Spinal cord (tissue), 10 donors: ENCODE data around the gene SLC47A1. TPM values are rescaled to one million over a fixed set of nuclear protein-coding genes. Genes with fewer than 3 reads are reported as not detected.
"Not testable (repeated sequence)": the region's sequence is repeated elsewhere in the genome, so short reads cannot be mapped to it uniquely, and the experiment has no call there.

Experiments
- DNase-seq, 6 donors: peaks; one replicate each; pipeline versions ENCODE4 v3.0.0 to v3.0.0-alpha.2; 2013 to 2015; ENCODE audit warnings: low spot score in 6 of 6, low read depth in 4 of 6
- H3K27ac ChIP-seq: one replicate; pipeline ENCODE4 v1.5.1; 2013; ENCODE audit warnings: low read depth, low read length, control low read depth
- H3K27me3 ChIP-seq: one replicate; pipeline ENCODE4 v1.6.1; 2013; ENCODE audit warnings: low read length; ENCODE audit not compliant: control insufficient read depth, insufficient read depth
- H3K36me3 ChIP-seq: one replicate; pipeline ENCODE4 v1.6.1; 2013; ENCODE audit warnings: low read length; ENCODE audit not compliant: control insufficient read depth, insufficient read depth
- H3K4me1 ChIP-seq: one replicate; pipeline ENCODE4 v1.6.1; 2013; ENCODE audit warnings: low read length; ENCODE audit not compliant: control insufficient read depth, insufficient read depth
- H3K4me3 ChIP-seq: one replicate; pipeline ENCODE4 v1.5.1; 2013; ENCODE audit warnings: low read depth, low read length, control low read depth
- H3K9me3 ChIP-seq: one replicate; pipeline ENCODE4 v1.6.1; 2013; ENCODE audit warnings: low read length; ENCODE audit not compliant: control insufficient read depth, insufficient read depth
- WGBS: methylation state at CpG from one replicate; pipeline ENCODE4 v1.1.5; 2013; ENCODE audit warnings: missing lambda C conversion rate; ENCODE audit not compliant: insufficient coverage; 5-methylcytosine and 5-hydroxymethylcytosine counted together
- polyA plus RNA-seq, 2 donors: library from polyadenylated mRNA; unstranded; fragments of 120-200 nt; gene quantifications; one replicate each; pipeline ENCODE4 v1.2.1, GENCODE V29; 2013; ENCODE audit not compliant: insufficient read length in 2 of 2
- total RNA-seq, 2 donors: library from RNA; depleted of rRNA in 1 of 2; stranded (reverse); fragments of 120-200 nt in 1 of 2; fragments of >200 nt in 1 of 2; gene quantifications; one replicate each; pipeline versions ENCODE4 v1.2.3 to v1.2.4, GENCODE V29; 2013 to 2014
- donor health status: healthy.

SLC47A1 gene
- total and polyA plus RNA-seq, 4 donors, result 3.2 to 202 (median 44.7) TPM

- peak overlapping the region; percentile 33 for H3K4me3 ChIP-seq
- DNase-seq, H3K36me3 ChIP-seq, H3K9me3 ChIP-seq, H3K27me3 ChIP-seq, H3K27ac ChIP-seq: not testable (repeated sequence)
- 88% methylated on average over 13 of the region's 17 CpGs for WGBS
- peaks cover 14% of the 10 kb centered on the region for H3K4me1 ChIP-seq
These were observed 46.9 kb downstream of the SLC47A1 start for GRCh38 chr17:19580566-19580920.

- not testable (repeated sequence) for H3K27me3 ChIP-seq, DNase-seq, H3K36me3 ChIP-seq, H3K9me3 ChIP-seq, H3K27ac ChIP-seq, H3K4me3 ChIP-seq
- H3K4me1 ChIP-seq, result peaks cover 14% of the 10 kb centered on the region
- WGBS, result 94% methylated on average over 10 of the region's 13 CpGs
These were observed 48.5 kb downstream of the SLC47A1 start for GRCh38 chr17:19582152-19582551.

GRCh38 chr17:19583871-19584270 is 50.2 kb downstream of the SLC47A1 start:
- no peak overlapping the region for H3K4me3 ChIP-seq
- DNase-seq, result no peak
- H3K9me3 ChIP-seq, result no peaks in the 10 kb centered on the region
- no peaks in the 10 kb centered on the region for H3K36me3 ChIP-seq
- peaks cover 3% of the 10 kb centered on the region for H3K27me3 ChIP-seq
- peaks cover 12% of the 10 kb centered on the region for H3K4me1 ChIP-seq
- 100% methylated on average over 2 of the region's 8 CpGs for WGBS
- H3K27ac ChIP-seq, result no peak overlapping the region

GRCh38 chr17:19590451-19590850 is 56.8 kb downstream of the SLC47A1 start:
- no peaks in the 10 kb centered on the region for H3K4me1 ChIP-seq

GRCh38 chr17:19590912-19591551 is 57.4 kb downstream of the SLC47A1 start:
- Histone ChIP-seq H3K27me3 (no peaks in the 10 kb centered on the region), H3K36me3 (no peaks in the 10 kb centered on the region), H3K4me1 (no peaks in the 10 kb centered on the region), H3K27ac (no peak overlapping the region), H3K4me3 (no peak overlapping the region), H3K9me3 (no peaks in the 10 kb centered on the region)
- no peak for DNase-seq
- 72% methylated on average over 2 of the region's 8 CpGs for WGBS

More at GRCh38 chr17:19590451-19590850, 56.8 kb downstream of the SLC47A1 start:
- 94% methylated on average over 5 of the region's 9 CpGs for WGBS
- H3K27ac ChIP-seq, result no peak overlapping the region
- H3K27me3 ChIP-seq, result no peaks in the 10 kb centered on the region
- H3K9me3 ChIP-seq, result no peaks in the 10 kb centered on the region
- no peak for DNase-seq
- no peaks in the 10 kb centered on the region for H3K36me3 ChIP-seq
- no peak overlapping the region for H3K4me3 ChIP-seq

- no peaks in the 10 kb centered on the region for H3K27me3 ChIP-seq
- no peak for DNase-seq
- no peaks in the 10 kb centered on the region for H3K36me3 ChIP-seq
- H3K4me1 ChIP-seq, result no peaks in the 10 kb centered on the region
- H3K9me3 ChIP-seq, result no peaks in the 10 kb centered on the region
- no peak overlapping the region for H3K4me3 ChIP-seq
- WGBS, result 86% methylated on average over 4 of the region's 4 CpGs
- H3K27ac ChIP-seq, result no peak overlapping the region
These were observed 58.7 kb downstream of the SLC47A1 start for GRCh38 chr17:19592316-19592715.

GRCh38 chr17:19596869-19597268 is 63.2 kb downstream of the SLC47A1 start:
- no peaks in the 10 kb centered on the region for H3K36me3 ChIP-seq
- DNase-seq, result no peak
- H3K4me1 ChIP-seq, result no peaks in the 10 kb centered on the region
- WGBS, result 81% methylated on average over 5 of the region's 5 CpGs
- H3K4me3 ChIP-seq, result no peak overlapping the region
- no peak overlapping the region for H3K27ac ChIP-seq
- H3K27me3 ChIP-seq, result no peaks in the 10 kb centered on the region
- H3K9me3 ChIP-seq, result no peaks in the 10 kb centered on the region

GRCh38 chr17:19610311-19610710 is 76.7 kb downstream of the SLC47A1 start:
- no peaks in the 10 kb centered on the region for H3K27me3 ChIP-seq
- no peaks in the 10 kb centered on the region for H3K9me3 ChIP-seq
- no peak for DNase-seq
- no CpG with 5 or more reads among the region's 2 CpGs for WGBS
- no peaks in the 10 kb centered on the region for H3K36me3 ChIP-seq
- no peak overlapping the region for H3K27ac ChIP-seq
- no peak overlapping the region for H3K4me3 ChIP-seq
- H3K4me1 ChIP-seq, result no peaks in the 10 kb centered on the region

GRCh38 chr17:19610879-19611278 is 77.2 kb downstream of the SLC47A1 start:
- H3K4me1 ChIP-seq, result no peaks in the 10 kb centered on the region
- WGBS, result 69% methylated on average over 3 of the region's 5 CpGs

GRCh38 chr17:19613979-19614378 is 80.3 kb downstream of the SLC47A1 start:
- WGBS, result 74% methylated on average over 6 of the region's 10 CpGs
- Histone ChIP-seq H3K36me3 (no peaks in the 10 kb centered on the region), H3K4me3 (no peak overlapping the region), H3K9me3 (peaks cover 3% of the 10 kb centered on the region), H3K27ac (no peak overlapping the region), H3K27me3 (no peaks in the 10 kb centered on the region), H3K4me1 (no peaks in the 10 kb centered on the region)
- no peak for DNase-seq

More at GRCh38 chr17:19610879-19611278, 77.2 kb downstream of the SLC47A1 start:
- no peak for DNase-seq
- H3K36me3 ChIP-seq, result no peaks in the 10 kb centered on the region
- no peak overlapping the region for H3K27ac ChIP-seq
- no peaks in the 10 kb centered on the region for H3K27me3 ChIP-seq
- H3K9me3 ChIP-seq, result no peaks in the 10 kb centered on the region
- H3K4me3 ChIP-seq, result no peak overlapping the region
